HG03558 (cell line): ENCODE data around the gene KRT3.

Source experiments
- ATAC-seq: cut with Tn5 transposase; IDR thresholded peaks from one replicate; pipeline ENCODE4 v1.9.1; 2021; ENCODE audit warnings: moderate number of reproducible peaks; ENCODE audit not compliant: unreplicated experiment; ENCODE audit errors: extremely low read depth

The KRT3 gene

DNA sequence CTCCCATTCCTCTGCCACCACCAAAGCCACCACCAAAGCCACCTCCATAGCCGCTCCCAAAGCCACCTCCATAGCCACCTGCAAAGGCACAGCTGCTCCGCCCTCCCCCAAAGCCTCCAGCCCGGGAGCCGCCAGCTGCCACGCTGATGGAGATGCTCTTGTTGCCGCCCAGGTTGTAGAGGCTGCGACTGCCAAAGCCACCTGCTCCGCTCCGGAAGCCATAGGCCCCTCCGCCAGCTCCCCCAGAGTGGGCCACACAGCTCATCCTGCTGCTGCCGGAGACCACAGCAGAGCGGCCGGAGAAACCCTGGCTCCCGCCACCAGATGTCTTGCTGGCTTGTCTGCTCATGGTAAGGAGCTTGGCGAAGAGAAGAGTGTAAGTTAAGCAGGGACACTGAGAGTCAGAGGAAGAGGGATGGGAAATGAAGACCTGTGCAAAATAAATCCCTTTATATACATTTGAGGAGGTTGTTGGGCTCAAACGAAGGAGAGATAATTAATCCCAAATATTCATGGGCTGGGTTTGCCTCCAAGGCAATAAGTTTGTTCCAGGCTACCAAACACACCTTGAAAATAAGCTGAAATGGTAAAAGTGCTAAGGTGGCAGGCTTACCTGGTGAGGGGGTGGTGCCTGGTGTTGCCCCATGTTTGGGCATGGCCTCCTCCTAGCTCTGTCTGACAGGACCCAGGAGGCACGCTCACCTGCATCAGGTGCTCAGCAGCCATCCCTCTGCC is at the start of gene KRT3:
TSS of gene KRT3 (minus strand) at position 424 of the 735 bp plus-strand sequence. CDS start at position 349, 75 bp downstream.
- ATAC-seq = no peak

GRCh38 chr12:52844386-52844785 is 48.5 kb upstream of the KRT3 start:
- no peak for ATAC-seq

DNA sequence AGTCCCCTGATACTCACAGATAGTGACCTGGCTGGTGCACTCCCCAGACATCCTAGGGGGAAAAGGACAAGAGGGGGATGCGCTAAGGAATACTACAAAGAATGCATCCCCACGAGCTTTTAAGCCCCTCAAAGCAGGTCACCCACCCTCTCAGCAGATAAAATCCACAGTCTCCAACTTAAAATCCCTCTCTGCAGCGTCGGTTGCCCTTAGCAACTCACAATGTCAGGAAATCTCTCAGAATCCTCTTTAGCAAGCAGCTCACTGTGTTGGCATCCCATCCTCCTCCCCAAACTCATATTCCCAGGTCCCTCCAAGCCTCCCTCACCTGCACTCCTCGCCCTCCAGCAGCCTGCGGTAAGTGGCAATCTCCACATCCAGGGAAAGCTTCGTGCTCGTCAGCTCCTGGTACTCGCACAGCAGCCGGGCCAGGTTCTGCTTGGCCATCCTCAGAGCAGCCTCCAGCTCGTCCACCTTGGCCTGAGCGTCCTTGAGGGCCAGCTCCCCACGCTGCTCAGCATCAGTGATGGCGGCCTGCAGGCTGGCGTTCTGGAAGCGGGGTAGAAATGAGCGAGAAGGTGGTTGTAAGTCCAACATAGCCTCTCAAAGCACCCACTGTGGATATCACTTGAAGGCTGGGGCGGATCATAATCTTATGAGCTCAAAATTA is 43.7 kb upstream of the KRT3 start:
- no peak for ATAC-seq

- no peak for ATAC-seq
These were observed 42.9 kb upstream of the KRT3 start for GRCh38 chr12:52838609-52839435.

- ATAC-seq = no peak
These were observed 42.1 kb upstream of the KRT3 start for GRCh38 chr12:52837781-52838608.

GRCh38 chr12:52837413-52837741 is 41.5 kb upstream of the KRT3 start:
- ATAC-seq = no peak

- no peak for ATAC-seq
These were observed 40.8 kb upstream of the KRT3 start for GRCh38 chr12:52836491-52837412.

DNA sequence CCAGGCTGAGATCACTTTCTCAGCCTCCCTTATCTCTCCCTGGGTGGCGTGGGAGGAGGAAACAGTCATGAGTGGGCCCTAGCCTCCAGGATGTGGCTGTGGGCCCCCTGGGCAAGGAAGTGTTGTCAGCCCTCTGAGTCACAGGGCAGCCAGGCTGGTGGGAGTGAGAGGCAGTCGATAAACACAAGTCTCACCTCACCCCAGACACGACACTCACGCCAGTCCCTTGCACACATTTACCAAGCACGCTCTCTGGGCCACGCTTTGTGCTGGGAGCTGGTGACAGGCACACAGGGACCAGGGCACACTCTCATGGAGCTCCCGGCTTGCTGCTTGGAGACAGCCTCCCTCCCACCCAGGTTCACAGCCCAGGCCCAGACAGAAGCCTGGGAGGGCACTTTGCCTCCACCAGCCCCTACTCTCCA is 40.1 kb upstream of the KRT3 start:
- ATAC-seq = no peak

- ATAC-seq = no peak
These were observed 39.5 kb upstream of the KRT3 start for GRCh38 chr12:52835271-52836041.

DNA sequence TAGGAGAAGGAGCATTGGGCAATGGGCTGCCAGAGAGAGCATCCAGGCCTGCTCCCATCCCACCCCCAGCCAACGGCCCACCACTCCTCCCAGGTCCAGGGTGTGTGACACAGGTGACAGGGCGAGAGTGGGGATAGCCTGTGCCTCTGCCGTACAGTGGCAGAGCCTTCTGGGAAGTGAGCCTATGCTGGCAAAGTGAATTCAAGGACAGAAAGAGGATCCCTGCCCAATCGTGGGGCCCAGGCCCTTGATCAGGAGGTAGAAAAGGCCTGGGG is 38.7 kb upstream of the KRT3 start:
- ATAC-seq = no peak

- ATAC-seq = no peak
These were observed 38.2 kb upstream of the KRT3 start, which contains the start of gene KRT79 for GRCh38 chr12:52833922-52834726. KRT79 (minus strand) TSS chr12:52834311; CDS start chr12:52834260, 51 bp downstream.

DNA sequence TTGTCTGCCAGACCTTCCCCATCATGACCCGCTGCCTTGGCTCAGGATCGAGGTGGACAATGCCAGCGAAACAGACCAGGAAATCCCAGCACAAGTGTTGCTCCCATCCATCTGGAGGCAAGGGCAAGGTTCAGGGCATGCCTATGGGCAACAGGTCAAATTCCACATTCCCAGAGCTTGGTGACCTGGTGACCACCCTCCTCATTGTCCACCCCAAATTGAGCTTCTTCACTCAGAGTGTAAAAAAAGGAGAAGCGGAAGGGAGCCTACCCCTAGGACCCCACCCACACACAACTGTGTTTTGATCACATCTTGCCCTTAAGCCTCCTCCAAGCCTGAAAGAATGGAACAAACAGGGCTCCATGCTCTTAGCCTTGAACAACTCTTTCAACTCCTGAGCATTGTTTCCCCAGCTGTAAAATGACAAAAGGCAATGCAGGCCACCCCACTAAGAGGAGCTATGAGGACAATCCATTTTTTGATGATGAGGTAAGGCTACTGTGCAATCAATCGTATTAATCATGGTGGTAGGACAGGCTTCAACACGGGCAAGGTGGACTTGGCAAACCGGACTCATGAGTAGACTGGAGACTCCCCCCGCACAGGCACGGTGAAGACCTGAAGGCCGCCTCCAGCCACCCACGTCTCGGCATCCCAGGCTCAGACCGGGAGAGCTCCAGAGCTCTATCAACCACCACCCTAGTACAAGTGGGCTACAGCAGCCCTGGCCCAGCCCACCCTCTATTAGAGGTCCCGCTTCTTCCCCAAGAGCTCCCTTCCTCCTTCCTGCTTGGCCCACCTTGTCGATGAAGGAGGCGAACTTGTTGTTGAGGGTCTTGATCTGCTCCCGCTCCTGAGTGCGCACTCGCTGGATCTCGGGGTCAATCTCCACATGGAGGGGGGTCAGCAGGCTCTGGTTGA is 37.3 kb upstream of the KRT3 start:
- ATAC-seq = no peak

DNA sequence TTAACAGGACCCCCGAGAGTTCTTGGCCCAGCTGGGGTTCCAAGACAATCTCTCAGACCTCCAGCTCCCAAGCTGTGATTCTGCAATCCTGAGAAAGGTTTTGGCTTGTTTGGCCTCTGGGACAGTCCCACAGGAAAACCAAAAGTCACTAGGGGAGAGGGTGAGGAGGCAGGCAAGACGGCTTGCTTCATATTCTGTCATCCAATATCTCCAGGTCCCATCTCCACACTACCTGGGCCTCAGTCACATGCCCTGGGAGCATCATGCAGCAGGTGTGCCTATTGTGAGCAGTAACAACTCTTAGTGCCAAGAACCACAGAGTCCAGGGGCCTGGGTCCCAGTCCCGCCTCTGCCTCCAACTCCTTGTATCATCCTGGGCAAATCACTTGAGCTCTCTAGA is 36.5 kb upstream of the KRT3 start:
- ATAC-seq = no peak

DNA sequence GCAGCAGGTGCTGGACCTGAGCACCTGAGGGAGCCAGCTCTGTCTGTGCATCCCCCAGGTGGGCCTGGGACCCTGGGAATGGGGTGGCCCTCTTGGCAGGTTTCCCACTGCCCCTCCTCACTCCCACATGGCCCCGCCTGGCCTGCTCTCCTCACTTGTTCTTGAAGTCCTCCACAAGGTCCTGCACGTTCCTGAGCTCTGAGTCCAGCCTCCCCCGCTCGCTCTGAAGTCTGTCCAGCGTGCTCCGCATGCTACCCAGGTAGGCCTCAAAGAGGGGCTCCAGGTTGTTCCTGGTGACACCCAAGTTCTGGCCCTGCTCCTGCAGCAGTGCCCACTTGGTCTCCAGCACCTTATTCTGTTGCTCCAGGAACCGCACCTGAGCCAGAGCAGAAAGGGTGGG is 35.3 kb upstream of the KRT3 start:
- ATAC-seq = no peak

GRCh38 chr12:52829986-52830770 is 34.3 kb upstream of the KRT3 start:
- ATAC-seq = no peak

DNA sequence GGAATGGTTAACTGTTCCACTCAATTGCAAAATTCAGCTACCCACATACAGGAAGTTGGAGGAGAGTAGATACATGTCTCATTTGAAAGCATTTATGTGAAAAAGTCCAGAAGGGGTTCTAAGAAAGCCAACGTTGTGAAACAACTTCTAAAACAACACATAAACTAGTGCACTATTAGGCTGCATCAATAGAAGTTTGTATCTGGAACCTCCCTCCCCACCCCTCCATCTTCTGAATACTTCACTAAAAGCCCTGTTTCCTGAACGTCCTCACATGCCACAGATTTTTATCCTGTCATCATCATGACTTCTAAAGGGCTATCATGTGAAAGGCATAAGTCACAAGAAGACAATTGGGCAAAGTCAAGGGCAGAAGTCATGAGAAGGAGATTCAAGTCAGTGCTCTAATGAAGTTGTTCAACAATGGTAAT is 32.7 kb upstream of the KRT3 start:
- no peak for ATAC-seq
